ENCODE data around the gene PIK3CA. TPM values are rescaled to one million over a fixed set of nuclear protein-coding genes. Genes with fewer than 3 reads are reported as not detected.

PIK3CA gene
- total RNA-seq, 1 experiment from 2014 or later, result 12.0 TPM

DNA sequence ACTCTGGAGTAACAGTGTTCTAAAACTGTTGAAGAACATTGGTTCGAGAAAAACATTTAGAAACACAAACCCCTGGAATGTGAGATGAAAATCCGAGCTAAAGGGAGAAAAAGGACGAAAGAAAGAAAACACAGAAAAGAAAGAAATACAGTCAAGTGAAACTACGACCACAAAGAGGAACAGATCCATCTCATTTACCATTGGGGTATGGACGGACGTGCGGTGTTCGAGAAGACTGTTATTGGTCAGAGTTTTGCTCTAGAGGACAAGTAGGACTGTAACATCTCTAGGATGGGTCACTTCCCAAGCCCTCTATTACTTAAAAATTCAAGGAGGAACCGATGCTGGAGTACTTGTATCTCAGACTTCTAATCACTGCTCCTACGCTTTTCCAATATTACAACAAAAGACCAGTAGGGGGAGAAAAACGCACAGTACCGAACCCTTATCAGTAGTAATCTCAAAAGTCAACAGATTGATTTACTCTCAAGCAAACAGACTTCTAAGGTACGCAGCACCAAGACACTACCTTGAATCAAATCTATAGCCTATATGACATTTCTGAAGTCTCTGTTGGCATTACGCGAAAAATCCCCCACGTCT is 1.1 kb upstream of the PIK3CA start:
- no peaks in the 10 kb centered on the region for H3K79me1 ChIP-seq (ENCODE audit: insufficient read depth, low read depth, low read length, poor library complexity, severe bottlenecking)
- H3T11ph ChIP-seq (ENCODE audit: low read length), result no peak overlapping the region
- no peaks in the 10 kb centered on the region for H3K9me3 Mint-ChIP-seq
- no peak overlapping the region for H3K4me3 Mint-ChIP-seq
- no peaks in the 10 kb centered on the region for H3K27me3 ChIP-seq (ENCODE audit: insufficient read depth, low read length)
- no CpG with 5 or more reads among the region's 16 CpGs for WGBS (ENCODE audit: extremely low coverage, insufficient read length, low lambda C conversion rate)
- H3K56ac ChIP-seq (ENCODE audit: insufficient read length, low read depth, low read length), result no peak overlapping the region
- H4K5ac ChIP-seq (ENCODE audit: insufficient read length, low read depth, low read length), result no peak overlapping the region
- H2BK5ac ChIP-seq (ENCODE audit: insufficient read length, low read length), result no peak overlapping the region
- H2AFZ ChIP-seq (ENCODE audit: low read length), result no peak overlapping the region
- DNase-seq, result no peak
- H4K20me1 ChIP-seq (ENCODE audit: control insufficient read depth, insufficient read depth, insufficient read length), result no peaks in the 10 kb centered on the region
- H4K91ac ChIP-seq (ENCODE audit: insufficient read length, low read depth, low read length), result no peak overlapping the region
- H3K79me2 ChIP-seq (ENCODE audit: insufficient read depth, low read length), result peaks cover 3% of the 10 kb centered on the region; the same call in 1 of the 2 replicates
- peak overlapping the region; percentile 97 for H3K4me2 ChIP-seq (ENCODE audit: insufficient read depth, insufficient read length, low read length)
- H3K23me2 ChIP-seq (ENCODE audit: insufficient read length, low read depth, low read length, poor library complexity, severe bottlenecking), result peaks cover 9% of the 10 kb centered on the region
- H3K14ac ChIP-seq (ENCODE audit: insufficient read depth, low read length), result no peak overlapping the region
- H3K27ac Mint-ChIP-seq, result 0 out of 7 replicates have a peak overlapping the region, but pooled peaks of 1 of the 3 experiments have one; percentile 69
- no peak overlapping the region for H2BK15ac ChIP-seq (ENCODE audit: low read depth, low read length)
- TF ChIP-seq, protein P1, sequence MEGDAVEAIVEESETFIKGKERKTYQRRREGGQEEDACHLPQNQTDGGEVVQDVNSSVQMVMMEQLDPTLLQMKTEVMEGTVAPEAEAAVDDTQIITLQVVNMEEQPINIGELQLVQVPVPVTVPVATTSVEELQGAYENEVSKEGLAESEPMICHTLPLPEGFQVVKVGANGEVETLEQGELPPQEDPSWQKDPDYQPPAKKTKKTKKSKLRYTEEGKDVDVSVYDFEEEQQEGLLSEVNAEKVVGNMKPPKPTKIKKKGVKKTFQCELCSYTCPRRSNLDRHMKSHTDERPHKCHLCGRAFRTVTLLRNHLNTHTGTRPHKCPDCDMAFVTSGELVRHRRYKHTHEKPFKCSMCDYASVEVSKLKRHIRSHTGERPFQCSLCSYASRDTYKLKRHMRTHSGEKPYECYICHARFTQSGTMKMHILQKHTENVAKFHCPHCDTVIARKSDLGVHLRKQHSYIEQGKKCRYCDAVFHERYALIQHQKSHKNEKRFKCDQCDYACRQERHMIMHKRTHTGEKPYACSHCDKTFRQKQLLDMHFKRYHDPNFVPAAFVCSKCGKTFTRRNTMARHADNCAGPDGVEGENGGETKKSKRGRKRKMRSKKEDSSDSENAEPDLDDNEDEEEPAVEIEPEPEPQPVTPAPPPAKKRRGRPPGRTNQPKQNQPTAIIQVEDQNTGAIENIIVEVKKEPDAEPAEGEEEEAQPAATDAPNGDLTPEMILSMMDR (conservative IDR thresholded peaks at IDR 0.05), result peak; percentile 68
- no peak overlapping the region for H3K27ac ChIP-seq (ENCODE audit: insufficient read length, low read depth, low read length)
- no peak overlapping the region for H3K23ac ChIP-seq (ENCODE audit: insufficient read length, low read depth, low read length)
- H3K9me3 ChIP-seq (ENCODE audit: control insufficient read depth, low read depth, low read length), result no peaks in the 10 kb centered on the region
- H3K18ac ChIP-seq (ENCODE audit: insufficient read length, low read depth, low read length), result no peak overlapping the region
- no peak overlapping the region for H2BK120ac ChIP-seq (ENCODE audit: low read depth, low read length, poor library complexity, severe bottlenecking)
- H3K4ac ChIP-seq (ENCODE audit: low read depth, low read length), result no peak overlapping the region
- H4K8ac ChIP-seq (replicated peaks; ENCODE audit: insufficient read length, low read depth, low read length), result no peak overlapping the region
- H2BK20ac ChIP-seq (ENCODE audit: low read depth, low read length, poor library complexity, severe bottlenecking), result no peak overlapping the region
- H2BK12ac ChIP-seq (ENCODE audit: insufficient read length, low read depth, low read length), result no peak overlapping the region
- H3K36me3 Mint-ChIP-seq (ENCODE audit: insufficient read depth in 1 of 3, low read depth in 3 of 3), result no peaks in the 10 kb centered on the region
- H2AK5ac ChIP-seq (ENCODE audit: insufficient read length, low read length), result no peak overlapping the region
- peaks cover 30% of the 10 kb centered on the region in 2 experiments for H3K4me1 Mint-ChIP-seq
- no peaks in the 10 kb centered on the region for H3K4me1 ChIP-seq (ENCODE audit: insufficient read depth, low read length)
- no peak overlapping the region for H3K9ac ChIP-seq (ENCODE audit: extremely low read depth, insufficient read length, low read length)
- no peaks in the 10 kb centered on the region for H3K27me3 Mint-ChIP-seq (ENCODE audit: low read depth)

Data from H9 (cell line).